ENCODE measurements around the gene KCNA2.

The KCNA2 gene

DNA sequence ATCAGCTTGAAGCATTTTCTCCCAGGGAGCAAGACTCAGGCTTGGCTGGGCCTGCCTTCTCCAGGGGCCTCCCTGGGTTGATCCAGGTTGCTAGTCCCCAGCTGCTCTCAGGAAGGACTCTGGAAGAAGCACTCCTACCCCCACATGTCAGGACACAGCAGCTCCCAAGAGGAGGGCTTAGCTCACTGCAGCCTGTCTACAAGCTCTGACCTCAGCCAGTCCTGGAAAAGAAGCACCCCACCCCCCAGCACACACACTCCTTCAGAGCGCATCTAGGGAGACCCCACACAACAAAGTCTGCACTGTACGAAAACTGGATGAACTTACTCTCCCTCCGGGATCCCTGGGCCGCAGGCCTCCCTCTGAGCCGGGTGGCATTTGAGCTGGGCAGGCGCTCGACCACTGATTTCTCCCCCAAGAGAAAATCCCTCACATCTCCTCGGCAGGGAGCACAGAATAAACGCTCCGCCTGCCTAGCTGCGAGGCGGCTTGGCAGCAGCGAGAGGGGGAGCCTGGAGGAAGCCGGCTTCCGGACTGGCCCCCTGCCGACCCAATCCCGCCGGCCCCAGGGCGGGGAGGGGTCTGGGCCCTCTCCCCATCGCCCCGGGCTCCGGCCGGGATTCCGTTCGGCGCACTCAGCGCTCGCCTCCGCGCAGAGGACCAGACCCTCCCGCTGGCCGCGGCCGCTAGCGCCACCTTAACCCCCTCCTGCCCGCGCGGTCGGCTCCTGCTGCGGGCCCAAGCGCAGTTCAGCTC is at the start of gene KCNA2:
Gene KCNA2 (minus strand): TSS at position 458 of the 756 bp plus-strand sequence. CDS start 1,576 bp downstream, outside the sequence.
- H3K4me3 ChIP-seq (ENCODE audit: low read depth, low read length): no peak within 1 kb of the TSS
- TF ChIP-seq, protein P1, sequence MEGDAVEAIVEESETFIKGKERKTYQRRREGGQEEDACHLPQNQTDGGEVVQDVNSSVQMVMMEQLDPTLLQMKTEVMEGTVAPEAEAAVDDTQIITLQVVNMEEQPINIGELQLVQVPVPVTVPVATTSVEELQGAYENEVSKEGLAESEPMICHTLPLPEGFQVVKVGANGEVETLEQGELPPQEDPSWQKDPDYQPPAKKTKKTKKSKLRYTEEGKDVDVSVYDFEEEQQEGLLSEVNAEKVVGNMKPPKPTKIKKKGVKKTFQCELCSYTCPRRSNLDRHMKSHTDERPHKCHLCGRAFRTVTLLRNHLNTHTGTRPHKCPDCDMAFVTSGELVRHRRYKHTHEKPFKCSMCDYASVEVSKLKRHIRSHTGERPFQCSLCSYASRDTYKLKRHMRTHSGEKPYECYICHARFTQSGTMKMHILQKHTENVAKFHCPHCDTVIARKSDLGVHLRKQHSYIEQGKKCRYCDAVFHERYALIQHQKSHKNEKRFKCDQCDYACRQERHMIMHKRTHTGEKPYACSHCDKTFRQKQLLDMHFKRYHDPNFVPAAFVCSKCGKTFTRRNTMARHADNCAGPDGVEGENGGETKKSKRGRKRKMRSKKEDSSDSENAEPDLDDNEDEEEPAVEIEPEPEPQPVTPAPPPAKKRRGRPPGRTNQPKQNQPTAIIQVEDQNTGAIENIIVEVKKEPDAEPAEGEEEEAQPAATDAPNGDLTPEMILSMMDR (IDR thresholded peaks at IDR 0.05; ENCODE audit: low read depth, low read length): no peak
- in situ Hi-C loops (cut with HindIII; ENCODE audit: low sequenced_read_pairs): no loop called here
- no peak for DNase-seq (ENCODE audit: low read depth, low spot score)

DNA sequence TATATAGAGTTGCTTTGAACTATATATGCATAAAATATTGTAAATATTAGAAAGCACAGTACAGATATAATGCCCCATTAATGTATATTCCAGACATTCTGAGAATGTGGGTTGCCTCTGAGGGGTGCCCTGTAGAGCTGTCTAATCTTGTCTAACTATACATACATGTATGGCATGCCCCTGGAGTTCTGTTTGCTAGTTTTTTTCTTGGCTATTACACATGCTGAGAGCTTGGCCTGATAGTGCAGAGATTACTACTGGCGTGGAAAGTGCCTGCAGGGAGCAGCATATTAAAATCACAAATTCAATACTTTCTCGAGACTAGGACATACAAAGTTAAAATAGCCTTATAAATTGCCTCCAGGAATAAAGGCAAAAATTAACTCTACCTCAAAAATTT is 44.5 kb upstream of the KCNA2 start:
- TF ChIP-seq, protein P1 (IDR thresholded peaks at IDR 0.05; ENCODE audit: low read depth, low read length): no peak
- in situ Hi-C loops (cut with HindIII; ENCODE audit: low sequenced_read_pairs): no loop called here
- DNase-seq (ENCODE audit: low read depth, low spot score): no peak
- H3K4me3 ChIP-seq (ENCODE audit: low read depth, low read length): no peak overlapping the region

GRCh38 chr1:110648417-110648816 is 42.3 kb upstream of the KCNA2 start:
- TF ChIP-seq, protein P1 (IDR thresholded peaks at IDR 0.05; ENCODE audit: low read depth, low read length): no peak
- in situ Hi-C loops (cut with HindIII; ENCODE audit: low sequenced_read_pairs): no loop called here
- H3K4me3 ChIP-seq (ENCODE audit: low read depth, low read length): no peak overlapping the region
- DNase-seq (ENCODE audit: low read depth, low spot score): no peak

GRCh38 chr1:110647254-110647891 is 41.2 kb upstream of the KCNA2 start:
- H3K4me3 ChIP-seq (ENCODE audit: low read depth, low read length): no peak overlapping the region
- in situ Hi-C loops (cut with HindIII; ENCODE audit: low sequenced_read_pairs): no loop called here
- no peak for DNase-seq (ENCODE audit: low read depth, low spot score)
- TF ChIP-seq, protein P1 (IDR thresholded peaks at IDR 0.05; ENCODE audit: low read depth, low read length): no peak

GRCh38 chr1:110645821-110646735 is 39.9 kb upstream of the KCNA2 start:
- H3K4me3 ChIP-seq (ENCODE audit: low read depth, low read length): no peak overlapping the region
- no peak for DNase-seq (ENCODE audit: low read depth, low spot score)
- in situ Hi-C loops (cut with HindIII; ENCODE audit: low sequenced_read_pairs): no loop called here
- TF ChIP-seq, protein P1 (IDR thresholded peaks at IDR 0.05; ENCODE audit: low read depth, low read length): no peak

DNA sequence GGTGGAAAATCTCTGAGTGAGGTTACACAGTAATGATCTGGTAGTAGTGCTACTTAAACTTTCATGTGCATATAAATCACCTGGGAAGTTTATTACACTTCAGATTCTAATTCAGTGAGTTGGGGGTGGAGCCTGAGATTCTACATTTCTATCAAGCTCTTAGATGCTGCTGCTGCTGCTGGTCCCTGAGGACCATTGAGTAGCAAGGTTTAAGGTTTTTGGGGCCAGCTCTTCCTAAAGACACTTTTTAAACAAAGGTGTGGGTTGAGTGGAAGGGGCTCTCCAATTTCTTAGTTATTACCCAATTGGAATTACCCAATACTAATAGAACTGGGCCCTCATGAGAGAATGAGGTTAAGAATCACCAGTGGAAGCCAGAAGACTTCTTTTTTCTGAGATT is 39.1 kb upstream of the KCNA2 start:
- no peak for DNase-seq (ENCODE audit: low read depth, low spot score)
- TF ChIP-seq, protein P1 (IDR thresholded peaks at IDR 0.05; ENCODE audit: low read depth, low read length): no peak
- H3K4me3 ChIP-seq (ENCODE audit: low read depth, low read length): no peak overlapping the region
- in situ Hi-C loops (cut with HindIII; ENCODE audit: low sequenced_read_pairs): no loop called here

Measured in astrocyte of the spinal cord (primary cell).